Stimulated activated CD8-positive, alpha-beta memory T cell treated with anti-CD3 and anti-CD28 coated beads, Interleukin-2, amount 100 ng/mL, for 48 hours (primary cell): ENCODE data around the gene CELF2.

Experiments
- DNase-seq, 2 donors: peaks; one replicate each; pipeline ENCODE4 v3.0.0-alpha.2; 2020; ENCODE audit warnings: low read depth in 2 of 2

The CELF2 gene

DNA sequence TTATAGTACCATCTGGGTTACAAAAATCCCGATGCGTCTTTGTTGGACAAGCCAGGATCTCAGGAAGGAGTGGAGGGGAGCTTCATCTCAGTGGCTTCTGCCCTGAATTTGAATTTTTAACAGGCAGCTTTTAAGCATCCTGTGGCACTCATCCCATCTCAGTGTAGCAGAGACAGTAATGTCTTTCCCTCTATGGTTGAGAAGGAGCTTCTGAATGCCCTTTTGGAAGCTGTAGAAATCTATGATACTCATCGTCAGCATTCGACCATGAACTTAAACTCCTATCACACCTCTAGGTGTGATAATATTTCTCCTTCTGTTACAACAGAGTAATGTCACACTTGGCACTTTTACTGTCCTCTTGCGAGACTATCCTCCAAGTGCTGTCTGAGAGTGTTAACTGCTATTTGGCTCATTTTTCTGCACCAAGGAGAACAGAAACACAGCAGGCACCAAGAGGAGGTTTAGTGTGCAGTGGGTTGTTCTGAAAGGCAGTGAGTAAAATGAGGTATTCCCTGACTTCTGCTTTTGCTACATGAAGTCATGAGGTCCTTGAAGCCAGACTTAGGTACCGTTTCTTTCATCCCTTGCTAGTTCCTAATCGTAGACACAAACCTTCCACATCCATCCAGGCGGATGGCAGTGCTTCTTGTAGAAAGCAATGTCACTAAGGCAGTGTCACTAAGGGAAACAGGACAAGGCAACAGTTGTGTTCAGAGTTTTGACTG is 177.4 kb downstream of the CELF2 start:
- no peak for DNase-seq

DNA sequence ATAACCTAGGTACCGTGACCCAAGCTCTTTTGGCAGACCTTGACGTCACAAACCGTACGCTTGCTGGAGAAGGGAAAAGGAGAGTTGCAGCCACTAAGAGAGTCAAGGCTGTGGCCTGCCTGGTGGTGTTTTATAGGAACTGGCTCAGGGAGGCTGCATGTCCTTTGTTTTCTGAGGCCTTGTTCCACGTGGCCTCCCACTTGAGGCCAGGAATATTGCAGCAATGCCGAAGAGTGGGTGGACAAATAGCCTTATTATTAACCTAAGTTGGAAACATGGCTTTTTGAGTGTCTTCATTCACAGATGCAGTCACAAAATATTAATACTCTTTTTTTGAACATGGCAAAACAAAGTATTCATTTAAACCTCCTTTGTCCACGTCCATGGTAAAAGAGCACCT is 178.0 kb downstream of the CELF2 start:
- no peak for DNase-seq

DNA sequence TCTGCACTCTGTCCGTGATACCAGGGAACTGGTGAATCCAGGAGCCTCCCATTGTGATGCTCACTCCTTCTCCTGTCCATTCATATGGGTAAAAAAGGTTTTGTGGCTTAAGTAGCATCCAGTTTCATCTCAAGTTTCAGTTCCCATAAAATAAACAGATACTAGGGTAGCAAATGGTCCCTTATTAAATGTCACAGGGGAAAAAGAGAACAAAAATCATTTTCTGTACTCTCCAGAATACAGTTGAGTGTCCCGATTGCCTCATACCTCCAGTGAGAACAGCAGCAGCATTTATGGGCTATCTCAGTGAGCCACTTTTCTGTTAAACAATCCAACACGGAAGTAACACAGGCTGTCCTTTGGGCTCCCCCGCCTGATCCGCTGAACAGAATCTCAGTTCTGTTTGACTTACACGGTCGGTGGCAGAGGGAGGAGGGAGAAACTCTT is 179.6 kb downstream of the CELF2 start:
- DNase-seq: no peak

DNA sequence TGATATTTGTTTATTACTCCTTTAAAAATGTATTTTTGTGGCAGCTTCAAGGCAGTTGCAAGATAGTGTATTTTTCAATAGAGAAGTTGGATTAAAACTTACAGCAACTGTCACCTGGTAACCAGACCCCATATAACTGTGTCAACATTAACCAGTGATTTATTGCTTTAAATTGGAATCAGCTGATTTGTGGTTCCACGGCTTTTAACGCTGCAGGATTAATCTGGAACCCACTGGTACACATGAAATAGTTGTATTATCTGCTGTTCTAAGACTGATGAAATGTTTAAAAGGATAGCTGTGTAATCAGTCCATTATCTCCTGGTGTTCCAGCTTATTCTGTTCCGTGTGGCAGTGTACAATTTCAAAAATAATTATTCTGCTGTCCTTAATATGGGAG is 180.2 kb downstream of the CELF2 start:
- no peak for DNase-seq

DNA sequence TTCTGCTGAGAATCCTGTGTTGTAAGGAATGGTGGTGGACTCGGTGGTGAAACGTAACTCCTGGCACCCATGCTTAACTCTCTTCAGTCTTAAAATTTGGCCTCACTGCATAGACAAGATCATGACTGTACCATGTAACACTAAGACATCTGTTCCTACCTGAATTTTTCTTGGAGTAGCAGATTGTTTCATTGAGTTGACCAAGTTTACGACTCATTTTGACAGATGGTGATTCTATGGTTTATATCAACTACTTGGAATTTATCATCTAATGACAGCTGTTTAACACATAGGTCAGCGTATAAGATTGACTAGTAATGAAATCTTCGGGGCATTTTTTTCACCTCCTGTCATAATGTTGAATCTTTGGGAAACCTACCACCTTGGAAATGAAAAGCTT is 184.2 kb downstream of the CELF2 start:
- DNase-seq: no peak

DNA sequence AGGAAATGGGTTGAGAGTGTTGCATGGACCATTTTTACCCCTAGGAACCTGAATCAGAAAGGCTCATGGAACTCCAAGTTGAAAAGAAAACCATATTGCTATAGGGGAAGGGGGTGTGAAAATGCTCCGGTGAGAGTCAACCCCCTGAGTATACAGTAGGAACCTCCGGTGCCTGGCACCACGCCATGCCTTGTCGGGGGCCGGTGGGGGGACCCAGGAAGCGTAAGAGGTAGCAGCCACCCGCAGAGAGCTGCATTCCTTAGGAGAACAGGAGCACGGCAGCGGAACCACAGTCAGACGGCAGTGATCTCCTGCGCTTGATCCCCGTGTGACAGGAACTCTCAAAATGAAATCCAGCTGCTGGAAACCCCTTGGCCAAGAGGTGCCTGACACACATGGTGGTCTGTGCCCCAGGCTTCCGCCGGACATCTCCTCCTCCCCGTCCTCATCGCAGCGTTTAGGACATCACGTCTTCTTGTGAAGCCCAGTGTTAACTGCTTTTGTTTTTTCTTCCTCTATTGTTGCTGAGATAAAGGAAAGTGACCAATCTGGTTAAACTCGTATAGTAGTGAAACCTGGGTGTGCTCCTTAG is 186.8 kb downstream of the CELF2 start:
- no peak for DNase-seq

DNA sequence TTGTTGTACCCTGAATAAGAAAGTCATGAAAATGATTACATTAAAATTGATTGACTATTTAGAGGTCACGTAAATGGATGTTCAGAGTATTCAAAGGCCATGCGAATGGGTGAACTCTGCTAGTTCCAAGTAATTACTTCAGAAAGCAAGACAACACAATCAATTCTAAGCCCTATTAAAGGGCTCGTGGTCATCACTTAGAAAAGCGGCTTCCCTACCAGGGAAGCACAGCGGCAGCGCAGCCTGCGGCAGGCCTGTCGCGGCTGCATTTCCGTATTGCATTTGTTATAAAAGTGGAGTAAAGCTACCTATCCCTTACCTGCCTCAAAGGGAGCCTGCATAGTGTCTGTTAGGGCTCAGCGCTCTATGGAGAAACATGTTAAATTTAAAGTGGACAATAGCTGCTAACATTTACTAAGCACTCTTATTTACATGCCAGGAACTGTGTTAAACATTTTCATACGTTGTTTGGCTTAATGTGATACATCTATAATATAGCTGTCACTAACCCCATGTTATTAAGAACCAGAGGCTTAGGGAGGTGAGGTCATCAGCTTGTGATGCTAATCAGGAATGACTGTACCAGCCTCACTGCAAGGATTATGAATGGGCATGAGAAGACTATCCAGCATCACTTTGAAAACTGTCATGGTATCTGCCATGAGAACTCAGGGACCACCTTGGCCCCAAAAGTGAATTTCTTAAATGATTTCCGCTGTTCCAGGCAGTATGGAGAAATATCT is 187.5 kb downstream of the CELF2 start:
- no peak for DNase-seq

DNA sequence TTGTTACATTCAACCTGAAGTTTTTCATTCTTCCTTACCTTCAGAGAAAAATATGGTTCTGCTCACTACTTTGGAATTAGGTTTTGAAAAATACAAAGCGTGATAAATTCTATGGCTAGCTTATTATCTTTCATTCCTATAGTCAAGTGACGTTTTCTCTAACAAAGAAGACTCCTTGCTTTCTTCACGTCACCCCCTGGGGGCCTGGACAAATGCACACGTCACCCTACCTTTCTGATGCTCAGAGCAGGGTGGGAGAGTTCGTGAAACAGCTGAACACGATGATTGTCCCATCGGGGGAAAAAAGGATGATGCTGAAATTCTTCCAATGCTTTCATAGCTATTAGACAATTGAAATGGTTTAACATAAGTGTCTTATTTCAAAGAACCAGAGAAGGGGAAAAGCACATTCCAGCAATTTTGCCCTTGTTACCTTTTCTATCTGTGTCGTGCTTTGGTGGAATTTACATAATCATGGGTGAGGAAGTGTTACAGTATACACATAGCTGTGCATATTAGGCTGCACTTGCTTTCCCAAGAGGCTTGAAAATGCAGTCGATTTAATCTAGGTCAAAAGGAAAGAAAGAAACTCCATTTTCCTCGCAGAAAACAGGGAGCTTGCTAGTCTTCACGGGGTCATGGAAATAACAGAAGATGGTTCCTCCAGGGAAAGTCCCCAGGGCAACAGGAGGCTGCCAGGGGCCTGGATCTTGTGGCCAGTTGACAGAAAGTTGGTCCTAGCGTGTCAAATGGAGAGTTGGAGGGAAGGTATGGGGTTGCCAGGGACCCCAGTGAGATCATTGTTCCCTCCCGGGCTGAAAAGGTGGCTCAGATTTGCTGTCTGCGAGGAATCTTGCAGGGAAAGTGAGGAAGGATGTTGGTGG is 189.2 kb downstream of the CELF2 start:
- no peak for DNase-seq

DNA sequence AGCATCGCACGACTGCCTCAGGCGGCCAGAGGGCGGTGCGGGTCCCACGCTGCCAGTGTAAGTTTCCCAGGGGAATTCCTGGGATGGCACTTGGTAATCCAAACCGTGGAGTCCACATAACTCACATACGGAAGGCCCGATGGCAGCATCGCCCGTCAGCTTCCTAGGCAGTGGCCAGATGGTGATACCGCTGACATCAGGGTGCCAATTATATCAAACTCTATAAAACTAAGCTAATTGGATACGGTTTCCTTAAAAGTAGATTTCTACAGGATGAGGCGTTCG is 189.8 kb downstream of the CELF2 start:
- DNase-seq: no peak

DNA sequence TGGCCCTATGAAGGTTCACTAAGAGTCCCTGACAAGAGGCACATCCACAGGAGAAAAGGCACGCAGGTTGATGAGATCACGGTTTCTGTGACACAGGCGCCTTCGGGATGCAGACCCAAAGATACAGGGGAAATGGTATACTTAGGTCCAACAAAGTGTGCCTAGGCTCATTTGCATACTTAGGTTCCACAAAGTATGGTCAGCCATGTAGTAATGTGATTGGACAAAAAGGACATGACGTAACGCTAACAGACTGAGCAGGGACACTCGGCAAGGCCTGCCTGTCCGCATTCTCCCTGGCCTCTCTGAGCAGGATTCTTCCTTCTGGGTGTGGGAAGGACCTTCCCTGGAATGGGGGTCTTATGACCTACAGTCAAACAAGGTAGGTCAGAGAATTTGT is 190.6 kb downstream of the CELF2 start:
- no peak for DNase-seq

DNA sequence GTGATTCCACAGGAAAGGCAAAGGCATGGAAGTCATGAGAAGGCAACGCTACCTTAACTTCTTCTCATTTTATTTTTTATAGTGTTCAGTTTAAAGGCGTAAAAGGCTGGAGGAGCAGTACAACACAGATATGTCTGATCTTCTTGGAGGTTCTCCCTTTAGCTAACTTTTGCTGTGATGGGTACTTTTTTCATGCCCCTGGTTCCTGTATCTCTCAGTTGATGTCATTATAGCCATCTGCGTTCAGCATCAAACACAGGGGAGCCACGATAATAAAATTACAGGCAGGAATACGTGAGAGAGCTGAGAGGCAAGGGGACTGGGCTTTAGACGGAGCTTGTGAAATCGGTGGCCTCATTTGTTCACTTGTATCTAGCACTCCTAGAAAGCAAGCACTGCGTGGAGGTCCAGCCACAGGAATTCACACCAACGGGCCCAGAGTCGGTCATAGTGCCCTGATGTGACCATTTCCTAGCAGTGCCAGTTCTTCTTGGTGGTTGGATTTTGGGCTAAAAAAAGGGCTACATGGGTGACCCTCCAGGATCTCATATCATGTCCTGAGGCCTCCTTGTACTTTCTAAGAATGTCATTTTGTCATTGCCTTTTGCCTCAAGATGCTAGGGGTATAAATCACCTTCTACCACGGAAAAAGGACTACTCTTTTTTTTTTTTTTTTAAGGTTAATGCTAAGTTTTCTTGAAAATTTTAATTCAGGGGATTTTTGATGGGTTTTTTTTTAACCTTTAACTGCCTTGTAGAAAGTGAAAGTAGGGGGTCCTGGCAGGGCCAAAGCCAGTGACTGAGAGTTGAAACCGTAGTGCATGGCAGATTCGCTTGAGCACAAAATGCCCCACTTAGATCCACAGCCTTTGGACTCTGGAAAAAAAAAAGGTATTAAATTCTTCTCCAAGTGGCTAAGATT is 191.5 kb downstream of the CELF2 start:
- DNase-seq: no peak

DNA sequence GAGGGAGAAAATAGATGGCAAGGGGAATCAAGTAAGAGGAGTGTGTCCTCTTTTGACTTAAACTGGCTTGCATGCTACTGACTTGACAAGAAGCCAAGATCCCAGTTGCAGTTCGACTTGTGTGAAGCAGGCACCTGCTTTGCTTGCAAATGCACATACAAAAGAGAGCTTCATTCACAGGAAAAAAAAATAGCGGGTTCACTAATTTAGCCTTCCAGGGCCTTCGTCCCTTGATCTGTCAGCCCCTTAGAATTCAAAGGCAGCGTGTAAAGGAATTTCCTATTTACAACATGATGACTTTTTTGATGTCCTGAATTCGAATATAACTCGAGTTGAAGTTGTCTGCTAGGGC is 192.1 kb downstream of the CELF2 start:
- DNase-seq: no peak

DNA sequence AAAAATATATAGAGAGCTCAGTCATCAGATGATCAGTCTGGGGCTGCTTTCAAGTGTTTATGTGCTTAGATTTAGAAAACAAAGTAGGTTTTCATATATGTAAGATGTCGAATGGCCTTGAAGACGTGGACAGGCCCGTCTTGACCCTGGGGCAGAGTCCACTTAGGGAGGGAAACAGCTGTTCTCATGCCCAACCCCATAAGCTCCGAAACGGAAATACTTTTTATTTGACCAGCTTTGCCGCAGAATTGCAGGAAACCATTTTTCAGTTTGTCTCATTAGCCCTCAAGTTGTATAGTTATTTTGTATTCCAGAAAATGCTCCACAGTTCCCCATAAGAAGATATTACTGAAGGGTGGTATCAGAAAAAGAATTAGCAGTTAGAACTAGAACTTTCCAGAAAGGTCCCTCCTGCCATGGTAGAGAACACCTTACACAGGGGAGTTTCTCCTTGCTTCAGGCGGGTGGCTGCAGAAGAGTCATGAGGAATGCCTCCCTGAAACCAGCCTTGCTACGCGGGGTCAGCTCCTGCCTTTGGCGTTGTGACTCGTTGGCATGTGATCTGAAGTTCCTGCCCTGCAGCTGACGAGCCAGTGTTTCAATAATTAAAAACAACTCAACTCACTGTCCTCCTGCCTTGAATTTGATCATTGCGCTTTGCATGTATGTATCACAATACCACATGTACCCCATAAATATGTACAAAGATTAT is 192.7 kb downstream of the CELF2 start:
- no peak for DNase-seq

DNA sequence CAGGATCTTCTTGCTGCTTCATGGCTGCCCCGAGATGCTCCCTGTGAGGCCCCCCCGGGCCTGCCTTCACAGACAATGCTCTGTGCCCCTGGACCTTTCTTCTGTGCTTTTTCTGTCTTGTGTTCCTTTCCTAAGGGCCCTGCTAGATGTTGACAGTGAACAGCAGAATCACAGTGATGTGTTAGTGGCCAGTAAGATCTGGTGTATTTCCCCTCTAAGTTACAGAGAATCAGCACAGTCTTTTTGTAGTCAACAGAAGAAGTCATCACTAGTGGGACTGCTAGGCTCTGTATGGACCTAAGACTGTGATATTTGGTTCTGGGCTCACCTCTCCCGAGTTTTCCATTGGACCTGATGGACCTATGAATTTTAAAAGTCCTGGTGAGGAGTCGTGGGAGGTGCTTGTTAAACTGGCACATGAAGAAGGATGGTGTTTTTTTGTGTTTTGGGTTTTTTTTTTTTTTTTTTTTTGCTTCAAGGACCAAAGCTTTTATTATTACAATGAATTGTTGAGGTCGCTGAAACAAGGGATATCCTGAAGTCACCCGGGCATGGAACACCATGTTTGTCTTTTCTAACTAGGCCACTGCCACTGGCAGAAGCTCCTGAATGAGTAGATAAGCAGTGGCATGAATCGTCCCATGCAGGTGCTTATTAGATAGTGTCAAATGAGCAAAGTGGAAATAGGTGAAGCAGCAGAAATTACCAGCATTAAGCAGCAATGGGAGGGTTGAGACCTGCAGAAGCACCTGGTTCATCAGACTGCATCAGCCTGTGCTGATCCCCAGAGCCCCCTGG is 194.8 kb downstream of the CELF2 start:
- DNase-seq: no peak

DNA sequence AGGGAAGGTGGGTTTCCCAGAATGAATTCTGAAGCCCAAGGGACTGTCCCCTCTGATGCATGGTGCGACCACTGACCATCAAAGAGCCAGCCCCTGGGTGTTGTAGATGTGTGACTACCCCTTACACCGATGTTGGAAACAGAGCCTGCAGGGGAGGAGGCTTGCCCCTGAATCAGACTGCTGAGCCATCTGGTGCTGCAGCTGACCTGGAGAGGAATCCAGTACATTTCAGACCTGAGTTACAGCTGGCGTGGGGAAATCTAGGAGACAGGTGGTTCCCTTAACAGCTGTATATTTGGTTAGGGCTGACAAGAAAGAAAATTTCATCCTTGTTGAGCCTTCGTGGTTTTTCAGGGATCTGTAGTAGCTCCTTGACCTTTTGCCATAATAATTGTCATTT is 195.5 kb downstream of the CELF2 start:
- no peak for DNase-seq

DNA sequence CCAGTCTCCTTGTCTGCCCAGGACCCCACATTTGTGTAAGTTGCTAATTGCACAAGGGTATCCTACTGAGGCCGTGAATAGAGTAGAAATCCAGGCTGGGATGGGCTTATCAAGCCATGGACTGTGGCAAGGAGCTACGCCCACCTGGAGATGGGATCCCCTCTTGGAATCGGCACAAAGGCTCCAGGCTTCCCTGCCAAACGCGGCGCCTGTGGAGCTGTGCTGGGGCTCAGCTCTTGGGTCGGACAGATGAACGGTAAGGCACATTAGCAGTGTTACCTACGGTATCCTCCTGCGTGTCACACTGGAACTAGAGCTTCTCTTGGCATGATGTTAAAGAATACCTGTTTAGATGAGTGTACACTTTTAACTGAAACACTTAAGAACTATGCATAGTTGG is 196.7 kb downstream of the CELF2 start:
- no peak for DNase-seq

DNA sequence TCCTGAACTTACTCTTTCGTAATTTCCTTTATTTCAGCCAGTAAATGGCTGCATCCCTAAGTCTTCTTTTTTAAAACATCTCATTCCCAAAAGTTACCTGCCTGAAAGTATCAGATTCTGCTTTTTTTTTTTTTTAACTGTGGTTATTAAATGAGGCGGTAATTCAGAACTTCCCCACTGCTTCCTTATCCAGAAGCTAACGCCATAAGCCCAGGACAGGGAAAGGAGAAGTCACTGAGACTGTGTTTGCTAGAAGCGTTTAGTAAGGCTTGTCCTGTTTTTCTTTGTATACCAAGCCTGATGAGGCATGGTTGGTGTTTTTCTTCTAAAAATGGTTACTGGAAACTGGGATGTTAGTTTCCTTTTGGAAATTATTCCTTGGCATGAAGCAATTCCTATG is 197.8 kb downstream of the CELF2 start:
- no peak for DNase-seq

DNA sequence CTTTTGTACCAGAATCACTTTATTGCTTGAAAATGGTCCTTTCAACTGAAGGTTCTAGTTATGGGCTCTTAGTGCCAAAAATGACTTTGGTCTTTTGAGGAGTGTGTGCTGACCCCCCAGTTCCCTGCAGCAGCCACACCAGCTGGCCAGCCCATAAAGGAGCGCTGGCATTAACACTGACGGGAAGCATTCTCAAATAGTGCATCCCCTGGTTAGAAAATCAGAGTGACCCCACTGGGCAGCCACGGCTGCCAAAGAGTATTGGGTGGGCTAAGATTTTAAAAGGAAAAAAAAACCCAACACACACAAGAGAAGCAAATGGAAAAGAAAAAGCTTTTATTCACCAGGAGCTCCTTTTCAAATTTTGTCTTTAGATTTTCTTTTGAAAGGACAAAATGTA is 199.8 kb downstream of the CELF2 start:
- DNase-seq: no peak

DNA sequence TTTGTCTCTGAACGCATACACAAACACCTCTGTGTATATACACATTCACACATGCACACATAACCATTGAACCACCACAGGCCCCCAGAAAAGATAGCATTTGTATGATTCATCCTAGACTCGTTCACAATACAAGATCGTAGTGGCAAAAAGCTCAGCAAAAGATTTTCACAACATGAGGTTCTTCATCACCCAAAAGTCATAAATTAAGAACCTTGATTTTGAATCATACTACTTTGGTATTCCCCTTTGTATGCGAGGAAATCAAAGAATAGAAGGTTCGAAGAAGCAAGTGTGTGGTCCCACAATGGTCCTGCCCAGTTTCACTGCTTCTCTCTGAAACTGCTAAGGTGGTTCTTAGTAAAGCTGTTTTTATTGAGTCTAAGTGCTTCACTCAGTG is 200.7 kb downstream of the CELF2 start:
- DNase-seq: no peak

DNA sequence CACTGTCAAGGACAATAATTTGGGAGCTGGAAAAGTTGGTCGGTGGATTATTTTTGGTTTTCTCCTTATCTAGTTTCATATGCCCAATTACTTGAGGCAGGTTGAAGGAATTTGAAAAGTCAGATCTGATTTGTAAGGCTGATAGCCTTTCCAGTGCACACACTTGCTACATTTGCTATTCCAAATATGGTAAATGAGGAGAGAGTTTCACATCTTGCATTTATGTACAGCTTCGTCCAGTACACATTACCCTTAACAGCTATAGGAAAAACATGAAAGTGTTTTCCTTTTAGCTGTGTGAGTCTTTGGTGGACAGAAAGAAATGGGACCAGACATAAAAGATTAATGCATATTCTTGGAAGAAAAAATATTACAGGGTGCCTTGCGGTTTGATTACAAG is 201.8 kb downstream of the CELF2 start:
- DNase-seq: no peak
